Gastroesophageal sphincter (tissue), 4 donors: ENCODE data around the gene NUBP1. TPM values are rescaled to one million over a fixed set of nuclear protein-coding genes. Genes with fewer than 3 reads are reported as not detected.

Experiments
- ATAC-seq: fragments of 150-250 bp; one replicate; pipeline ENCODE4 v1.9.1; 2016; ENCODE audit warnings: mild to moderate bottlenecking, moderate library complexity
- H3K27ac ChIP-seq, 4 donors: fragments of 200-600 bp; sonication (generic) in 3 of 4; 1 replicate in 3 of 4; 2 replicates in 1 of 4; pipeline ENCODE4 v1.5.1; 2016 to 2019
- H3K27me3 ChIP-seq: fragments of 200-600 bp; sonication (generic); one replicate; pipeline ENCODE4 v1.5.1; 2019
- H3K36me3 ChIP-seq, 2 donors: fragments of 200-600 bp; sonication (generic); one replicate each; pipeline ENCODE4 v1.5.1; 2019; ENCODE audit warnings: control low read depth in 1 of 2
- H3K4me1 ChIP-seq, 3 donors: fragments of 200-600 bp; sonication (generic); 1 replicate in 2 of 3; 2 replicates in 1 of 3; pipeline ENCODE4 v1.5.1; 2016 to 2019; ENCODE audit warnings: control low read depth in 2 of 3
- H3K4me3 ChIP-seq, 2 donors: fragments of 200-600 bp; sonication (generic); one replicate each; pipeline ENCODE4 v1.5.1; 2019; ENCODE audit warnings: mild to moderate bottlenecking in 1 of 2, moderate library complexity in 1 of 2
- H3K9me3 ChIP-seq, 3 donors: fragments of 200-600 bp; sonication (generic); one replicate each; pipeline ENCODE4 v1.5.1; 2017 to 2019; ENCODE audit warnings: control low read depth in 2 of 3
- CTCF ChIP-seq, 4 experiments: fragments of 200-600 bp in 2 of 4; fragments of 450-650 bp in 2 of 4; sonication (generic) in 1 of 4; IDR thresholded peaks; one replicate each; pipeline ENCODE4 v1.5.1; 2017 to 2019; ENCODE audit warnings: antibody characterized with exemption in 4 of 4, mild to moderate bottlenecking in 2 of 4, moderate library complexity in 2 of 4
- EP300 ChIP-seq: sonication (generic); formaldehyde crosslinking; IDR thresholded peaks from one replicate; pipeline ENCODE4 v1.6.1; 2017; ENCODE audit warnings: antibody characterized with exemption, mild to moderate bottlenecking
- POLR2A ChIP-seq, 2 donors: fragments of 450-650 bp; IDR thresholded peaks; one replicate each; pipeline ENCODE4 v1.6.1; 2017; ENCODE audit warnings: antibody characterized with exemption in 2 of 2, mild to moderate bottlenecking in 2 of 2, moderate library complexity in 1 of 2
- POLR2AphosphoS5 ChIP-seq: sonication (generic); formaldehyde crosslinking; IDR thresholded peaks from one replicate; pipeline ENCODE4 v1.6.1; 2017; ENCODE audit warnings: antibody characterized with exemption
- WGBS, 2 donors: methylation state at CpG; one replicate each; pipeline ENCODE4 v1.1.5; 2018; ENCODE audit warnings: low coverage in 1 of 2; 5-methylcytosine and 5-hydroxymethylcytosine counted together
- total RNA-seq, 4 donors: library from RNA; depleted of rRNA; stranded (reverse); fragments of >200 nt; gene quantifications; one replicate each; pipeline ENCODE4 v1.1.0, GENCODE V29; 2016

The NUBP1 gene
- total RNA-seq, 4 donors from 2014 or later: 18.5 to 49.0 (median 34.8) TPM

- no peak for ATAC-seq
- H3K27ac ChIP-seq: no peak overlapping the region
- 86 to 90% methylated on average over 2 to 3 of the region's 3 CpGs for WGBS, 2 donors
- TF ChIP-seq POLR2AphosphoS5 (no peak), POLR2A (IDR thresholded peaks at IDR 0.05) (no peak), CTCF (IDR thresholded peaks at IDR 0.05) (no peak), EP300 (no peak)
- H3K4me3 ChIP-seq: no peak overlapping the region
- H3K36me3 ChIP-seq: peaks cover 4 to 100% of the 10 kb centered on the region in 2 donors
- H3K9me3 ChIP-seq: no peaks in the 10 kb centered on the region
- no peaks in the 10 kb centered on the region for H3K4me1 ChIP-seq
- H3K27me3 ChIP-seq: no peaks in the 10 kb centered on the region
Measured at GRCh38 chr16:10760858-10761257, 17.2 kb downstream of the NUBP1 start.

GRCh38 chr16:10761373-10761772, 17.7 kb downstream of the NUBP1 start:
- Histone ChIP-seq H3K4me3 (no peak overlapping the region), H3K36me3 (peaks cover 4 to 100% of the 10 kb centered on the region in 2 donors), H3K27me3 (no peaks in the 10 kb centered on the region), H3K4me1 (no peaks in the 10 kb centered on the region), H3K9me3 (no peaks in the 10 kb centered on the region), H3K27ac (no peak overlapping the region)
- TF ChIP-seq CTCF (IDR thresholded peaks at IDR 0.05) (no peak), POLR2AphosphoS5 (no peak), EP300 (no peak), POLR2A (IDR thresholded peaks at IDR 0.05) (no peak)
- no peak for ATAC-seq
- 64 to 72% methylated on average over 3 to 7 of the region's 8 CpGs for WGBS, 2 donors

GRCh38 chr16:10762336-10763016, 18.8 kb downstream of the NUBP1 start:
- TF ChIP-seq POLR2A (IDR thresholded peaks at IDR 0.05) (no peak), EP300 (no peak), POLR2AphosphoS5 (no peak), CTCF (IDR thresholded peaks at IDR 0.05) (no peak)
- H3K4me1 ChIP-seq: no peaks in the 10 kb centered on the region
- no peak for ATAC-seq
- no peaks in the 10 kb centered on the region for H3K27me3 ChIP-seq
- no peak overlapping the region for H3K4me3 ChIP-seq
- H3K27ac ChIP-seq: no peak overlapping the region
- peaks cover 4 to 100% of the 10 kb centered on the region in 2 donors for H3K36me3 ChIP-seq
- no peaks in the 10 kb centered on the region for H3K9me3 ChIP-seq
- WGBS, 2 donors: 54 to 93% methylated on average over 4 to 11 of the region's 35 CpGs

- WGBS, 2 donors: 90 to 94% methylated on average over 2 to 6 of the region's 7 CpGs
- H3K36me3 ChIP-seq: peaks cover 4 to 100% of the 10 kb centered on the region in 2 donors
- H3K9me3 ChIP-seq: no peaks in the 10 kb centered on the region
- no peaks in the 10 kb centered on the region for H3K27me3 ChIP-seq
- no peak for ATAC-seq
- no peak overlapping the region for H3K27ac ChIP-seq
- H3K4me3 ChIP-seq: no peak overlapping the region
- no peak for TF ChIP-seq POLR2A (IDR thresholded peaks at IDR 0.05)
- TF ChIP-seq EP300: no peak
- TF ChIP-seq POLR2AphosphoS5: no peak
- no peak for TF ChIP-seq CTCF (IDR thresholded peaks at IDR 0.05)
- no peaks in the 10 kb centered on the region for H3K4me1 ChIP-seq
Measured at GRCh38 chr16:10763456-10763855, 19.8 kb downstream of the NUBP1 start.

- H3K27ac ChIP-seq: no peak overlapping the region
- H3K4me1 ChIP-seq: no peaks in the 10 kb centered on the region
- no peak for ATAC-seq
- WGBS, 2 donors: 79 to 100% methylated on average over 1 to 2 of the region's 4 CpGs
- no peak overlapping the region for H3K4me3 ChIP-seq
- H3K27me3 ChIP-seq: no peaks in the 10 kb centered on the region
- H3K36me3 ChIP-seq: peaks cover 0 to 97% of the 10 kb centered on the region in 2 donors
- TF ChIP-seq POLR2A (IDR thresholded peaks at IDR 0.05) (no peak), CTCF (IDR thresholded peaks at IDR 0.05) (no peak), EP300 (no peak), POLR2AphosphoS5 (no peak)
- no peaks in the 10 kb centered on the region for H3K9me3 ChIP-seq
Measured at GRCh38 chr16:10765772-10766171, 22.1 kb downstream of the NUBP1 start.
